ENCODE data around the gene ANGPTL8. TPM values are rescaled to one million over a fixed set of nuclear protein-coding genes. Genes with fewer than 3 reads are reported as not detected.

The ANGPTL8 gene
- total and polyA plus RNA-seq, 2 of the 13 experiments (the other 11 are each of a cell fraction or from before 2014, with no cell fraction given): 27.3 to 243 TPM

- intact Hi-C loops (cut with micrococcal nuclease; ENCODE audit: unreplicated experiment) (no loop called here), in situ Hi-C loops (cut with HindIII; ENCODE audit: extremely low pct_ligation_motif_present, low pct_unique_long_range_greater_than_20kb) (no loop called here)
- TF ChIP-seq ZKSCAN8 (CRISPR knock-in tag; IDR thresholded peaks at IDR 0.05; ENCODE audit: borderline replicate concordance) (peak; percentile 90), SMC3 (IDR thresholded peaks at IDR 0.05; ENCODE audit: low read length) (no peak), RFX1 (IDR thresholded peaks at IDR 0.05) (no peak), CBX2 (IDR thresholded peaks at IDR 0.05; ENCODE audit: low read depth, low read length) (no peak), CBX2 (CRISPR knock-in tag; IDR thresholded peaks at IDR 0.05; ENCODE audit: low read depth) (no peak), MBD4 (IDR thresholded peaks at IDR 0.05; ENCODE audit: borderline replicate concordance, low read length) (no peak)
- H2AFZ ChIP-seq (ENCODE audit: low read length): no peak overlapping the region
- 97% methylated on average over 10 of the region's 11 CpGs for WGBS (ENCODE audit: low lambda C conversion rate)
- H3K4me2 ChIP-seq (ENCODE audit: low read depth, low read length): no peak overlapping the region
- H3K36me3 ChIP-seq (replicated peaks in 1 of 2; ENCODE audit: control insufficient read depth in 1 of 2, insufficient read depth in 2 of 2, low read length in 2 of 2): peaks cover 8 to 25% of the 10 kb centered on the region in 2 experiments; a peak in 4 of 5 replicates
- no peak for ATAC-seq
- ChIA-PET CTCF (ENCODE audit: low intra/inter-chr PET ratio, low total read pairs) (no interaction called here), POLR2A (no interaction called here)
- no peaks in the 10 kb centered on the region for H3K9me3 ChIP-seq (ENCODE audit: low read length)
- no peak overlapping the region for H3K9ac ChIP-seq (ENCODE audit: insufficient read depth, low read depth, low read length)
- no peak overlapping the region for H3K27ac ChIP-seq (ENCODE audit: extremely low read length, insufficient read depth, low read length)
- H3K4me3 ChIP-seq (replicated peaks in 1 of 3; ENCODE audit: insufficient read depth in 1 of 3, low read depth in 2 of 3, low read length in 3 of 3): no peak overlapping the region
- no peaks in the 10 kb centered on the region for H3K27me3 ChIP-seq (ENCODE audit: control insufficient read depth in 1 of 2, insufficient read depth in 2 of 2, low read length in 2 of 2)
- no peaks in the 10 kb centered on the region for H3K79me2 ChIP-seq (ENCODE audit: insufficient read depth, low read length)
- H3K4me1 ChIP-seq (ENCODE audit: insufficient read depth, low read length): peaks cover 9% of the 10 kb centered on the region
- peaks cover 4% of the 10 kb centered on the region; the same call in 1 of the 2 replicates for H4K20me1 ChIP-seq (ENCODE audit: insufficient read depth, low read length)
- no TSS peak for BruUV-seq (replicated peaks)
- FAIRE-seq: no peak
- DNase-seq (ENCODE audit: low spot score): no peak
These were observed 12.4 kb downstream of the ANGPTL8 start for GRCh38 chr19:11251650-11252314.

- H3K79me2 ChIP-seq (ENCODE audit: insufficient read depth, low read length): no peaks in the 10 kb centered on the region
- no peak for ATAC-seq
- peaks cover 4% of the 10 kb centered on the region; the same call in 1 of the 2 replicates for H4K20me1 ChIP-seq (ENCODE audit: insufficient read depth, low read length)
- H3K4me1 ChIP-seq (ENCODE audit: insufficient read depth, low read length): peaks cover 11% of the 10 kb centered on the region
- TF ChIP-seq ZNF841 (CRISPR knock-in tag; IDR thresholded peaks at IDR 0.05; ENCODE audit: borderline replicate concordance) (no peak), HNRNPLL (IDR thresholded peaks at IDR 0.05; ENCODE audit: low read depth, low read length, poor library complexity, severe bottlenecking) (no peak), ZBTB7B (CRISPR knock-in tag; IDR thresholded peaks at IDR 0.05) (no peak), MAFF (IDR thresholded peaks at IDR 0.05; ENCODE audit: low read depth, low read length) (no peak), TEF (CRISPR knock-in tag; IDR thresholded peaks at IDR 0.05) (no peak), HNRNPK (IDR thresholded peaks at IDR 0.05; ENCODE audit: low read depth, low read length, poor library complexity, severe bottlenecking) (no peak), PBX2 (CRISPR knock-in tag; IDR thresholded peaks at IDR 0.05) (no peak), ZNF543 (CRISPR knock-in tag; IDR thresholded peaks at IDR 0.05) (no peak)
- no peak overlapping the region for H3K9ac ChIP-seq (ENCODE audit: insufficient read depth, low read depth, low read length)
- DNase-seq (ENCODE audit: low spot score): no peak
- H3K27ac ChIP-seq (ENCODE audit: extremely low read length, insufficient read depth, low read length): no peak overlapping the region
- 97% methylated on average over 16 of the region's 19 CpGs for WGBS (ENCODE audit: low lambda C conversion rate)
- H3K36me3 ChIP-seq (replicated peaks in 1 of 2; ENCODE audit: control insufficient read depth in 1 of 2, insufficient read depth in 2 of 2, low read length in 2 of 2): peaks cover 5 to 19% of the 10 kb centered on the region in 2 experiments; a peak in 4 of 5 replicates
- ChIA-PET POLR2A (no interaction called here), CTCF (ENCODE audit: low intra/inter-chr PET ratio, low total read pairs) (no interaction called here)
- intact Hi-C loops (cut with micrococcal nuclease; ENCODE audit: unreplicated experiment) (no loop called here), in situ Hi-C loops (cut with HindIII; ENCODE audit: extremely low pct_ligation_motif_present, low pct_unique_long_range_greater_than_20kb) (no loop called here)
- no peak overlapping the region for H2AFZ ChIP-seq (ENCODE audit: low read length)
- H3K27me3 ChIP-seq (ENCODE audit: control insufficient read depth in 1 of 2, insufficient read depth in 2 of 2, low read length in 2 of 2): no peaks in the 10 kb centered on the region
- no peaks in the 10 kb centered on the region for H3K9me3 ChIP-seq (ENCODE audit: low read length)
- BruUV-seq (replicated peaks): no TSS peak
- no peak overlapping the region for H3K4me3 ChIP-seq (replicated peaks in 1 of 3; ENCODE audit: insufficient read depth in 1 of 3, low read depth in 2 of 3, low read length in 3 of 3)
- FAIRE-seq: no peak
- no peak overlapping the region for H3K4me2 ChIP-seq (ENCODE audit: low read depth, low read length)
These were observed 13.4 kb downstream of the ANGPTL8 start for GRCh38 chr19:11252665-11253355.

All from HepG2 (cell line).